ENCODE results near the gene OR5K4. TPM values are rescaled to one million over a fixed set of nuclear protein-coding genes. Genes with fewer than 3 reads are reported as not detected.

Gene OR5K4, protein sequence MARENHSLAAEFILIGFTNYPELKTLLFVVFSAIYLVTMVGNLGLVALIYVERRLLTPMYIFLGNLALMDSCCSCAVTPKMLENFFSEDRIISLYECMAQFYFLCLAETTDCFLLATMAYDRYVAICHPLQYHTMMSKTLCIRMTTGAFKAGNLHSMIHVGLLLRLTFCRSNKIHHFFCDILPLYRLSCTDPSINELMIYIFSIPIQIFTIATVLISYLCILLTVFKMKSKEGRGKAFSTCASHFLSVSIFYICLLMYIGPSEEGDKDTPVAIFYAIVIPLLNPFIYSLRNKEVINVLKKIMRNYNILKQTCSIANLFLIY
- total RNA-seq, result not detected in 3 replicates
- long read RNA-seq, result 0 reads

GRCh38 chr3:98353554-98353953, at the start of gene OR5K4:
Gene OR5K4 (plus strand): TSS chr3:98353854. CDS start chr3:98353854, 0 bp downstream.
- H3K36me3 Mint-ChIP-seq (ENCODE audit: low read depth), result no peaks in the 10 kb centered on the region
- TF ChIP-seq CTCF (IDR thresholded peaks at IDR 0.05), result no peak
- H3K4me3 Mint-ChIP-seq (ENCODE audit: unreplicated experiment), result no peak within 1 kb of the TSS
- H3K4me1 Mint-ChIP-seq (ENCODE audit: low read depth), result no peaks in the 10 kb centered on the region
- peaks cover 6% of the 10 kb centered on the region for H3K9me3 Mint-ChIP-seq (ENCODE audit: low read depth)
- DNase-seq (ENCODE audit: low spot score), result no peak
- no peak within 1 kb of the TSS for H3K27ac Mint-ChIP-seq (ENCODE audit: unreplicated experiment)
- H3K27me3 Mint-ChIP-seq (ENCODE audit: low read depth), result peaks cover 19% of the 10 kb centered on the region

- peaks cover 14% of the 10 kb centered on the region for H3K27me3 Mint-ChIP-seq (ENCODE audit: low read depth)
- no peaks in the 10 kb centered on the region for H3K9me3 Mint-ChIP-seq (ENCODE audit: low read depth)
- H3K4me3 Mint-ChIP-seq (ENCODE audit: unreplicated experiment), result no peak overlapping the region
- TF ChIP-seq CTCF (IDR thresholded peaks at IDR 0.05), result no peak
- no peaks in the 10 kb centered on the region for H3K36me3 Mint-ChIP-seq (ENCODE audit: low read depth)
- no peak overlapping the region for H3K27ac Mint-ChIP-seq (ENCODE audit: unreplicated experiment)
- no peak for DNase-seq (ENCODE audit: low spot score)
- H3K4me1 Mint-ChIP-seq (ENCODE audit: low read depth), result peaks cover 10% of the 10 kb centered on the region
Measured at GRCh38 chr3:98322101-98322500, 31.6 kb upstream of the OR5K4 start.

DNA sequence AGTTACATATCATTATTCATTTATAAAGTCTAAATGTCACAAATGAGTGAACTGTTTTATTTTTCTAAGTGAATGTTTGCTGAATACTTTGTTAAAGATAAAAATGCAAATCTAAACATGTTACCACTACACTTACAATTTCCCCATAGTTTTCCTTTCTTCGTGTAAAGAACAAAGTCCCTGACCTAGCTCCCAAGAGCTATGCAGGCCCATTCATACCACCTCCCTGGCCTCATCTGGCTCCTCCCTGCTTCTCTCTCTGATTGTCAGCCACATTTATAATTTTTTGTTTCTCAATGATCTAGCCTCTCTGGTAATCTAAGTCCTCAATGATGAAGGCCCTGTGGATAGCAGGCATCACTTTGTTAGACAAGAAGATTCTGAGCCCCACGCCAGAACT, 31.0 kb upstream of the OR5K4 start:
- H3K36me3 Mint-ChIP-seq (ENCODE audit: low read depth), result no peaks in the 10 kb centered on the region
- peaks cover 14% of the 10 kb centered on the region for H3K27me3 Mint-ChIP-seq (ENCODE audit: low read depth)
- H3K4me1 Mint-ChIP-seq (ENCODE audit: low read depth), result peaks cover 10% of the 10 kb centered on the region
- H3K4me3 Mint-ChIP-seq (ENCODE audit: unreplicated experiment), result no peak overlapping the region
- H3K27ac Mint-ChIP-seq (ENCODE audit: unreplicated experiment), result no peak overlapping the region
- H3K9me3 Mint-ChIP-seq (ENCODE audit: low read depth), result no peaks in the 10 kb centered on the region
- TF ChIP-seq CTCF (IDR thresholded peaks at IDR 0.05), result no peak
- no peak for DNase-seq (ENCODE audit: low spot score)

DNA sequence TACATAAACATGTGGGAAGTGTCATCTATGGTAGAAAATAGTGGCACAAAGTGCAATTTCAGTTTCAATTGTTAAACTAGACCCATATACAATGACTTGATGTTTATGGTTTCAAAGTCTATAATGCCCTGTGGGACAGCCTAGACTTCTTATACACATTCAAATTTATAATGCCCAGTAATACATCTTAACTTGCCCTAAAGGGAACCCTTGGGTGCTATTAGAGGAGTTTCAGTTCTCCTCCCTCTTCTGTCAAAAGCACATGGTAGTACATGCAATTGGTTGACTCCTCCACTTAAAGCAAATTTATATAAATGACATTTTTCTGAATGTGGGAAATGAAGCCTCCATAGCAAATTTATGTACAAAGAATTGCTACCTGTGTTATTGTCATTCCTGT, 30.2 kb upstream of the OR5K4 start:
- Mint-ChIP-seq H3K4me1 (ENCODE audit: low read depth) (peaks cover 10% of the 10 kb centered on the region), H3K9me3 (ENCODE audit: low read depth) (no peaks in the 10 kb centered on the region), H3K36me3 (ENCODE audit: low read depth) (no peaks in the 10 kb centered on the region), H3K27me3 (ENCODE audit: low read depth) (peaks cover 17% of the 10 kb centered on the region), H3K4me3 (ENCODE audit: unreplicated experiment) (no peak overlapping the region), H3K27ac (ENCODE audit: unreplicated experiment) (no peak overlapping the region)
- no peak for DNase-seq (ENCODE audit: low spot score)
- no peak for TF ChIP-seq CTCF (IDR thresholded peaks at IDR 0.05)

DNA sequence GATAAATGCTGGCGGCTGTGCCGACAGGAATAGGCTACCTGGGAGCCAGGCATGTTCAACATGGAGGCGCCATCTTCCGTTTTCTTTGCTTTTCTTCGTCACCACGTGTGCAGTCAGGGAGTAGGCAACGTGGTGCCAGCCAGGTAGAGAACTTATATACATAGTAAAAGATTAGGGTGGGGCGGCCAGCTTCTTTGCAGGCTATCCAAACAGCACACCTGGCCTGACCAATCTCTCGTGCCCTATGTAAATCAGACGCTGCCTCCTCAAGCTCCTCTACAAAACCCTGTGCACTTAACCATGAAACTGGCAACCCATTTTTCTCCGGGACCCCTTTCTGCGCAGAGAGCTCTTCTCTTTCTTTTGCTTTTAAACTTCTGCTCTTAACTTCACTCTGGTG, 28.6 kb upstream of the OR5K4 start:
- no peaks in the 10 kb centered on the region for H3K36me3 Mint-ChIP-seq (ENCODE audit: low read depth)
- H3K27me3 Mint-ChIP-seq (ENCODE audit: low read depth), result peaks cover 22% of the 10 kb centered on the region
- H3K4me3 Mint-ChIP-seq (ENCODE audit: unreplicated experiment), result no peak overlapping the region
- peaks cover 10% of the 10 kb centered on the region for H3K4me1 Mint-ChIP-seq (ENCODE audit: low read depth)
- no peak for TF ChIP-seq CTCF (IDR thresholded peaks at IDR 0.05)
- no peak for DNase-seq (ENCODE audit: low spot score)
- H3K9me3 Mint-ChIP-seq (ENCODE audit: low read depth), result no peaks in the 10 kb centered on the region
- H3K27ac Mint-ChIP-seq (ENCODE audit: unreplicated experiment), result no peak overlapping the region
